Loucy (cell line): Measurements from ENCODE around the gene SERINC1.
"Not testable (repeated sequence)": the region's sequence is repeated elsewhere in the genome, so short reads cannot be mapped to it uniquely, and the experiment has no call there.

Experiments
- H2AFZ ChIP-seq: fragments of 200-600 bp; sonication (generic); 2 replicates; pipeline ENCODE4 v1.6.0; 2016; ENCODE audit warnings: antibody characterized with exemption, mild to moderate bottlenecking, low read length, moderate library complexity
- H3F3A ChIP-seq: fragments of 200-600 bp; 2 replicates; pipeline ENCODE4 v1.6.0; 2016; ENCODE audit warnings: antibody characterized with exemption, low read depth, mild to moderate bottlenecking
- H3K27me3 ChIP-seq: fragments of 200-600 bp; sonication (generic); 2 replicates; pipeline ENCODE4 v1.6.1; 2014; ENCODE audit warnings: low read length, mild to moderate bottlenecking; ENCODE audit not compliant: insufficient read depth, poor library complexity, severe bottlenecking
- H3K36me3 ChIP-seq: fragments of 200-600 bp; sonication (generic); 2 replicates; pipeline ENCODE4 v1.6.1; 2016; ENCODE audit warnings: low read length; ENCODE audit not compliant: insufficient read depth
- H3K4me1 ChIP-seq: fragments of 200-600 bp; sonication (generic); 2 replicates; pipeline ENCODE4 v1.5.1; 2014; ENCODE audit warnings: low read length, mild to moderate bottlenecking; ENCODE audit not compliant: insufficient read depth, poor library complexity, severe bottlenecking
- H3K4me2 ChIP-seq: fragments of 200-600 bp; sonication (generic); 2 replicates; pipeline ENCODE4 v1.6.0; 2014; ENCODE audit warnings: antibody characterized with exemption, low read length, low read depth, mild to moderate bottlenecking; ENCODE audit not compliant: poor library complexity, severe bottlenecking
- H3K4me3 ChIP-seq: fragments of 200-600 bp; sonication (generic); 2 replicates; pipeline ENCODE4 v1.5.1; 2014; ENCODE audit warnings: low read length, mild to moderate bottlenecking, mixed read lengths; ENCODE audit not compliant: poor library complexity, severe bottlenecking
- H3K79me2 ChIP-seq: fragments of 200-600 bp; sonication (generic); 2 replicates; pipeline ENCODE4 v1.6.1; 2014; ENCODE audit warnings: low read length; ENCODE audit not compliant: insufficient read depth
- H3K9ac ChIP-seq: fragments of 200-600 bp; sonication (generic); 2 replicates; pipeline ENCODE4 v1.6.0; 2014; ENCODE audit warnings: mild to moderate bottlenecking, low read depth, low read length, moderate library complexity; ENCODE audit not compliant: poor library complexity, severe bottlenecking
- H3K9me2 ChIP-seq: fragments of 200-600 bp; sonication (generic); replicated peaks from 2 replicates; pipeline ENCODE4 v1.6.1; 2016; ENCODE audit warnings: low read depth, low read length, mixed read lengths
- H3K9me3 ChIP-seq: fragments of 200-600 bp; sonication (generic); 2 replicates; pipeline ENCODE4 v1.6.1; 2014; ENCODE audit warnings: mild to moderate bottlenecking, antibody characterized with exemption, low read length, low read depth; ENCODE audit not compliant: insufficient read depth
- H4K20me1 ChIP-seq: fragments of 200-600 bp; sonication (generic); 2 replicates; pipeline ENCODE4 v1.6.0; 2014; ENCODE audit warnings: antibody characterized with exemption, low read length, mild to moderate bottlenecking; ENCODE audit not compliant: insufficient read depth, poor library complexity, severe bottlenecking
- CTCF ChIP-seq: fragments of 200-600 bp; sonication (generic); conservative IDR thresholded peaks from 2 replicates; pipeline ENCODE4 v1.5.1; 2014; ENCODE audit warnings: mild to moderate bottlenecking, antibody characterized with exemption, low read length
- EZH2phosphoT487 ChIP-seq: fragments of 200-600 bp; IDR thresholded peaks from 2 replicates; pipeline ENCODE4 v1.6.1; 2018; ENCODE audit warnings: antibody characterized with exemption, mild to moderate bottlenecking, moderate library complexity, borderline replicate concordance

The SERINC1 gene

GRCh38 chr6:122471107-122472021 lies at the start of gene SERINC1:
Gene SERINC1, minus strand, starts transcription at chr6:122471807. Its CDS starts 70 bp downstream, at chr6:122471737.
- peaks cover 60% of the 10 kb centered on the region for H3K79me2 ChIP-seq
- peaks cover 33% of the 10 kb centered on the region for H3K4me1 ChIP-seq
- H3K9me2 ChIP-seq: no peaks in the 10 kb centered on the region
- H3K27me3 ChIP-seq: no peaks in the 10 kb centered on the region
- H3K9ac ChIP-seq: peak within 1 kb of the TSS; percentile 78
- peak within 1 kb of the TSS; percentile 77 for H3K4me3 ChIP-seq
- no peaks in the 10 kb centered on the region for H3K36me3 ChIP-seq
- H3K4me2 ChIP-seq: peak within 1 kb of the TSS; percentile 98
- H3K9me3 ChIP-seq: no peaks in the 10 kb centered on the region
- H3F3A ChIP-seq: no peaks in the 10 kb centered on the region
- H2AFZ ChIP-seq: peak within 1 kb of the TSS; percentile 86
- peaks cover 45% of the 10 kb centered on the region for H4K20me1 ChIP-seq
- TF ChIP-seq CTCF (no peak), EZH2phosphoT487 (no peak)

GRCh38 chr6:122511193-122511924 lies 39.8 kb upstream of the SERINC1 start:
- no peaks in the 10 kb centered on the region for H3K4me1 ChIP-seq
- H3K9ac ChIP-seq: no peak overlapping the region
- no peak overlapping the region for H3K4me3 ChIP-seq
- H3K9me2 ChIP-seq: no peaks in the 10 kb centered on the region
- H4K20me1 ChIP-seq: no peaks in the 10 kb centered on the region
- no peaks in the 10 kb centered on the region for H3K36me3 ChIP-seq
- no peak overlapping the region for H3K4me2 ChIP-seq
- no peaks in the 10 kb centered on the region for H3K79me2 ChIP-seq
- no peaks in the 10 kb centered on the region for H3K9me3 ChIP-seq
- TF ChIP-seq EZH2phosphoT487 (no peak), CTCF (no peak)
- no peak overlapping the region for H2AFZ ChIP-seq
- H3F3A ChIP-seq: no peaks in the 10 kb centered on the region
- no peaks in the 10 kb centered on the region for H3K27me3 ChIP-seq

- H4K20me1 ChIP-seq, H3K27me3 ChIP-seq, H3F3A ChIP-seq, H3K4me3 ChIP-seq, H3K9ac ChIP-seq, H3K4me1 ChIP-seq, H3K79me2 ChIP-seq, H3K9me3 ChIP-seq, H3K36me3 ChIP-seq, H3K4me2 ChIP-seq, H2AFZ ChIP-seq, H3K9me2 ChIP-seq: not testable (repeated sequence)
Observed at GRCh38 chr6:122505170-122505569, 33.6 kb upstream of the SERINC1 start.
